ENCODE data around the gene RCC1. TPM values are rescaled to one million over a fixed set of nuclear protein-coding genes. Genes with fewer than 3 reads are reported as not detected.
A peak's percentile ranks its signal among the peaks of the same experiment; 100 is the strongest.
"Not testable (repeated sequence)": the region's sequence is repeated elsewhere in the genome, so short reads cannot be mapped to it uniquely, and the experiment has no call there.

The RCC1 gene
- total RNA-seq, 4 donors from 2014 or later, result 13.0 to 87.9 (median 36.3) TPM

DNA sequence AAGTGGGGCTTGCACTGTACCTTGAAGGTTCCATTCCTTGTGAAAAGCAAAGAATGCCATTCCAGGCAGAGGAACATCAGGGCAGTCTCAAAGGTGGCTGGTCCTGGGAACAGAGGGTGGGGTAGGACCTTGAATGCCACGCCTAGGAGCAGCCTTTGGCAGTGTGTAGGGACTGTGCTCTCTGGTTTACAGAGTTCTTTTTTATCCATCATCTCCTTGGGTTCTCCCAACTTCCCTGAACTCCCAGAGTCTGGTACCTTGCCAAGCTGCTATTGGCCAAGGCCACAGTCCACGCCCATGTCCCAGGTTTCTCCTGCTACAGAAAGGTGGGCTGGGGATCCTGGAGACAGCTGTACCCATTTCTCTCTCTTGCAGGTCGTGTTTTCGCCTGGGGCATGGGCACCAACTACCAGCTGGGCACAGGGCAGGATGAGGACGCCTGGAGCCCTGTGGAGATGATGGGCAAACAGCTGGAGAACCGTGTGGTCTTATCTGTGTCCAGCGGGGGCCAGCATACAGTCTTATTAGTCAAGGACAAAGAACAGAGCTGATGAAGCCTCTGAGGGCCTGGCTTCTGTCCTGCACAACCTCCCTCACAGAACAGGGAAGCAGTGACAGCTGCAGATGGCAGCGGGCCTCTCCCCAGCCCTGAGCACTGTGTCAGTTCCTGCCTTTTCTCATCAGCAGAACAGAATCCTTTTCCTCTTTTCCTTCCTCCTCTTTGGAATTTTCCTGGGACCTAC is 31.8 kb downstream of the RCC1 start:
- TF ChIP-seq POLR2AphosphoS5 (IDR thresholded peaks at IDR 0.05), result no peak
- TF ChIP-seq EP300 (IDR thresholded peaks at IDR 0.05; ENCODE audit: low read depth), result no peak
- TF ChIP-seq, protein P1, sequence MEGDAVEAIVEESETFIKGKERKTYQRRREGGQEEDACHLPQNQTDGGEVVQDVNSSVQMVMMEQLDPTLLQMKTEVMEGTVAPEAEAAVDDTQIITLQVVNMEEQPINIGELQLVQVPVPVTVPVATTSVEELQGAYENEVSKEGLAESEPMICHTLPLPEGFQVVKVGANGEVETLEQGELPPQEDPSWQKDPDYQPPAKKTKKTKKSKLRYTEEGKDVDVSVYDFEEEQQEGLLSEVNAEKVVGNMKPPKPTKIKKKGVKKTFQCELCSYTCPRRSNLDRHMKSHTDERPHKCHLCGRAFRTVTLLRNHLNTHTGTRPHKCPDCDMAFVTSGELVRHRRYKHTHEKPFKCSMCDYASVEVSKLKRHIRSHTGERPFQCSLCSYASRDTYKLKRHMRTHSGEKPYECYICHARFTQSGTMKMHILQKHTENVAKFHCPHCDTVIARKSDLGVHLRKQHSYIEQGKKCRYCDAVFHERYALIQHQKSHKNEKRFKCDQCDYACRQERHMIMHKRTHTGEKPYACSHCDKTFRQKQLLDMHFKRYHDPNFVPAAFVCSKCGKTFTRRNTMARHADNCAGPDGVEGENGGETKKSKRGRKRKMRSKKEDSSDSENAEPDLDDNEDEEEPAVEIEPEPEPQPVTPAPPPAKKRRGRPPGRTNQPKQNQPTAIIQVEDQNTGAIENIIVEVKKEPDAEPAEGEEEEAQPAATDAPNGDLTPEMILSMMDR (IDR thresholded peaks at IDR 0.05), result no peak
- no peak for TF ChIP-seq POLR2A (IDR thresholded peaks at IDR 0.05)
- no peak overlapping the region for H3K4me3 ChIP-seq
- intact Hi-C loops (cut with DNase I; ENCODE audit: low total_unique reads), result no loop called here
- H3K27ac ChIP-seq, result no peak overlapping the region
- 72% methylated on average over 8 of the region's 8 CpGs; no CpG with 5 or more reads in 1 of the 2 donors for WGBS, 2 donors (ENCODE audit: low coverage in 1 of 2)
- peaks cover 0 to 9% (median 4%) of the 10 kb centered on the region in 4 donors for H3K4me1 ChIP-seq
- DNase-seq, result no peak
- H3K36me3 ChIP-seq, result no peaks in the 10 kb centered on the region
- no peaks in the 10 kb centered on the region for H3K9me3 ChIP-seq
- no peaks in the 10 kb centered on the region for H3K27me3 ChIP-seq
- in situ Hi-C loops (cut with MboI; ENCODE audit: low pct_ligation_motif_present in 1 of 4, low pct_unique_long_range_greater_than_20kb in 1 of 4, low sequenced_read_pairs in 3 of 4), result no loop called here

DNA sequence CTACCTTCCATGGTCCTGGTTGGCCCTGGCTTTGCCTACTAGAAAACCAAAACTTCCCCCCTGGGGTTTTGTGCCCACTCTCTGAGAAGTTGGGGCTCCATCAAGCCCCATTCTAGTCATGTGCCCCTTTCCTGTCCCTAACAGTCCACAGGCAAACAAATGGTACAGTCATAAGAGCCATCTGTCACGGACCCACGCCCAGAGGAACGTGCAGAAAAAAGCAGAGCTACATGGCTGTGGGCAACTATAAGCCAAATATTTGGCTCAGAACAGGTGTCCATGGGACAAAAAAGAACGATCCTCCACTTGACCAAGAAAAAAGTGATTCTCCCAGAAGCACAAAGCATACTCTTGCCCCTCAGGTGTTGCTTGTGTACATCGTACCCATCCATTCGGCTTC is 32.4 kb downstream of the RCC1 start:
- DNase-seq, result no peak
- Histone ChIP-seq H3K9me3 (no peaks in the 10 kb centered on the region), H3K27ac (no peak overlapping the region), H3K27me3 (no peaks in the 10 kb centered on the region), H3K36me3 (no peaks in the 10 kb centered on the region), H3K4me1 (peaks cover 0 to 9% (median 4%) of the 10 kb centered on the region in 4 donors), H3K4me3 (no peak overlapping the region)
- TF ChIP-seq EP300 (IDR thresholded peaks at IDR 0.05; ENCODE audit: low read depth) (no peak), POLR2AphosphoS5 (IDR thresholded peaks at IDR 0.05) (no peak), POLR2A (IDR thresholded peaks at IDR 0.05) (no peak)
- TF ChIP-seq, protein P1 (IDR thresholded peaks at IDR 0.05), result no peak
- WGBS, 2 donors (ENCODE audit: low coverage in 1 of 2), result 75 to 100% methylated on average over 2 to 6 of the region's 6 CpGs
- intact Hi-C loops (cut with DNase I; ENCODE audit: low total_unique reads), result no loop called here
- in situ Hi-C loops (cut with MboI; ENCODE audit: low pct_ligation_motif_present in 1 of 4, low pct_unique_long_range_greater_than_20kb in 1 of 4, low sequenced_read_pairs in 3 of 4), result no loop called here

- H3K4me3 ChIP-seq, result no peak overlapping the region
- in situ Hi-C loops (cut with MboI; ENCODE audit: low pct_ligation_motif_present in 1 of 4, low pct_unique_long_range_greater_than_20kb in 1 of 4, low sequenced_read_pairs in 3 of 4), result no loop called here
- intact Hi-C loops (cut with DNase I; ENCODE audit: low total_unique reads), result no loop called here
- no peaks in the 10 kb centered on the region for H3K9me3 ChIP-seq
- H3K27me3 ChIP-seq, result no peaks in the 10 kb centered on the region
- WGBS, 2 donors (ENCODE audit: low coverage in 1 of 2), result 61 to 75% methylated on average over 4 to 7 of the region's 7 CpGs
- TF ChIP-seq EP300 (IDR thresholded peaks at IDR 0.05; ENCODE audit: low read depth) (no peak), POLR2AphosphoS5 (IDR thresholded peaks at IDR 0.05) (no peak)
- TF ChIP-seq, protein P1 (IDR thresholded peaks at IDR 0.05), result peak in 1 of 5 experiments; percentile 6
- no peak overlapping the region for H3K27ac ChIP-seq
- DNase-seq, result no peak
- peaks cover 0 to 9% (median 4%) of the 10 kb centered on the region in 4 donors for H3K4me1 ChIP-seq
- H3K36me3 ChIP-seq, result no peaks in the 10 kb centered on the region
Observed at GRCh38 chr1:28540651-28541050, 34.8 kb downstream of the RCC1 start.

DNA sequence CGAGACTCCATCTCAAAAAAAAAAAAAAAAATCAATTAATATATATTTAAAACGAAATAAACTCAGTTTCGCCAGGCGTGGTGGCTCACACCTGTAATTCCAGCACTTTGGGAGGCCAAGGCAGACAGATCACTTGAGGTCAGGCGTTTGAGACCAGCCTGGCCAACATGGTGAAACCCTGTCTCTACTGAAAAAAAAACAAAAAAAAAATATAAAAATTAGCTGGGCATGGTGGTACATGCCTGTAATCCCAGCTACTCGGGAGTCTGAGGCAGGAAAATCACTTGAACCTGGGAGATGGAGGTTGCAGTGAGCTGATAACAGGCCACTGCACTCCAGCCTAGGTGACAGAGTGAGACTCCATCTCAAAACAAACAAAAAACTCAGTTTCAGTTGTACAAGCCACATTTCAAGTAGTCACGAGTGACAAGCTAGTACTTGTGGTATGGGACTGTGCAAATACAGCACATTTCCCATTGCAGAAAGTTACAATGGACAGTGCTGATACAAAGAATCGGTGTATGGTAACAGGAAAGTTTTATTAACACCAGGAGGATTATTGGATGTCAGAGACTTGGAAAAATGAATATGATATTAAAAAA is 35.7 kb downstream of the RCC1 start:
- H3K36me3 ChIP-seq; H3K4me3 ChIP-seq; intact Hi-C loops (cut with DNase I; ENCODE audit: low total_unique reads); H3K27ac ChIP-seq; DNase-seq; H3K27me3 ChIP-seq; H3K9me3 ChIP-seq; in situ Hi-C loops (cut with MboI; ENCODE audit: low pct_ligation_motif_present in 1 of 4, low pct_unique_long_range_greater_than_20kb in 1 of 4, low sequenced_read_pairs in 3 of 4); H3K4me1 ChIP-seq: not testable (repeated sequence)
- WGBS, 2 donors (ENCODE audit: low coverage in 1 of 2), result 81 to 87% methylated on average over 7 to 8 of the region's 8 CpGs
